DOHH2 (cell line): Measurements from ENCODE around the gene CACNG5.
A peak's percentile ranks its signal among the peaks of the same experiment; 100 is the strongest.

Experiments used
- H3F3A ChIP-seq: fragments of 200-600 bp; sonication (generic), shearing (Covaris generic); 2 replicates; pipeline ENCODE4 v1.6.0; 2016; ENCODE audit warnings: antibody characterized with exemption, mild to moderate bottlenecking; ENCODE audit not compliant: control insufficient read depth, insufficient read depth
- H3K27ac ChIP-seq: fragments of 200-600 bp; sonication (generic); 2 replicates; pipeline ENCODE4 v1.5.1; 2014; ENCODE audit warnings: low read depth, mild to moderate bottlenecking, low read length, moderate library complexity
- H3K27me3 ChIP-seq: fragments of 200-600 bp; sonication (generic); 2 replicates; pipeline ENCODE4 v1.6.1; 2014; ENCODE audit warnings: mild to moderate bottlenecking, low read length, mixed read lengths; ENCODE audit not compliant: control insufficient read depth
- H3K36me3 ChIP-seq: fragments of 200-600 bp; sonication (generic); 2 replicates; pipeline ENCODE4 v1.6.1; 2014; ENCODE audit warnings: mild to moderate bottlenecking, low read length, moderate library complexity, mixed read lengths; ENCODE audit not compliant: control insufficient read depth
- H3K4me1 ChIP-seq: fragments of 200-600 bp; sonication (generic); 2 replicates; pipeline ENCODE4 v1.6.1; 2014; ENCODE audit warnings: mild to moderate bottlenecking, low read length, mixed read lengths; ENCODE audit not compliant: control insufficient read depth
- H3K4me2 ChIP-seq: fragments of 200-600 bp; sonication (generic); 2 replicates; pipeline ENCODE4 v1.6.0; 2014; ENCODE audit warnings: mild to moderate bottlenecking, low read length, moderate library complexity
- H3K4me3 ChIP-seq: fragments of 200-600 bp; sonication (generic); 2 replicates; pipeline ENCODE4 v1.5.1; 2014; ENCODE audit warnings: mild to moderate bottlenecking, low read length, mixed read lengths
- H3K79me2 ChIP-seq: fragments of 200-600 bp; sonication (generic); 2 replicates; pipeline ENCODE4 v1.6.1; 2014; ENCODE audit warnings: mild to moderate bottlenecking, low read length, mixed read lengths; ENCODE audit not compliant: control insufficient read depth
- H3K9me2 ChIP-seq: fragments of 200-600 bp; sonication (generic); replicated peaks from 2 replicates; pipeline ENCODE4 v1.6.1; 2014; ENCODE audit warnings: mild to moderate bottlenecking, low read length, mixed read lengths; ENCODE audit not compliant: control insufficient read depth
- H3K9me3 ChIP-seq: fragments of 200-600 bp; sonication (generic); 2 replicates; pipeline ENCODE4 v1.6.1; 2014; ENCODE audit warnings: antibody characterized with exemption, low read length, mixed read lengths; ENCODE audit not compliant: control insufficient read depth, insufficient read depth
- H4K20me1 ChIP-seq: fragments of 200-600 bp; sonication (generic); 2 replicates; pipeline ENCODE4 v1.6.0; 2014; ENCODE audit warnings: low read depth, mild to moderate bottlenecking, antibody characterized with exemption, low read length, moderate library complexity; ENCODE audit not compliant: control insufficient read depth, insufficient read depth
- CTCF ChIP-seq: fragments of 200-600 bp; sonication (generic); IDR thresholded peaks from one replicate; pipeline ENCODE4 v1.5.1; 2014; ENCODE audit warnings: antibody characterized with exemption, mild to moderate bottlenecking, low read depth, low read length; ENCODE audit not compliant: poor library complexity, severe bottlenecking
- EZH2phosphoT487 ChIP-seq: fragments of 200-600 bp; sonication (generic); IDR thresholded peaks from 2 replicates; pipeline ENCODE4 v1.6.1; 2017; ENCODE audit warnings: borderline replicate concordance, mild to moderate bottlenecking, antibody characterized with exemption, low read length, moderate library complexity, mixed read lengths

The CACNG5 gene

GRCh38 chr17:66834919-66835454, at the start of gene CACNG5:
Gene CACNG5 (plus strand): TSS chr17:66835117. CDS start chr17:66877333, 42,216 bp downstream.
- peak within 1 kb of the TSS; percentile 66 for H3K4me3 ChIP-seq

GRCh38 chr17:66786107-66786506, 48.8 kb upstream of the CACNG5 start:
- Histone ChIP-seq H3K9me3 (no peaks in the 10 kb centered on the region), H3K4me2 (peak overlapping the region; percentile 61)

More at GRCh38 chr17:66834919-66835454, at the start of gene CACNG5:
- H3K4me2 ChIP-seq: peak within 1 kb of the TSS; percentile 76
- H3K27ac ChIP-seq: no peak within 1 kb of the TSS
- H3F3A ChIP-seq: no peaks in the 10 kb centered on the region
- peaks cover 32% of the 10 kb centered on the region for H3K27me3 ChIP-seq
- H3K36me3 ChIP-seq: no peaks in the 10 kb centered on the region
- H3K9me3 ChIP-seq: no peaks in the 10 kb centered on the region
- no peak for TF ChIP-seq EZH2phosphoT487
- TF ChIP-seq CTCF: no peak
- 0 out of 2 replicates have a peak, but pooled peaks cover 3% of the 10 kb centered on the region for H4K20me1 ChIP-seq
- no peaks in the 10 kb centered on the region for H3K9me2 ChIP-seq
- peaks cover 13% of the 10 kb centered on the region for H3K4me1 ChIP-seq
- no peaks in the 10 kb centered on the region for H3K79me2 ChIP-seq

GRCh38 chr17:66787914-66788313, 47.0 kb upstream of the CACNG5 start:
- TF ChIP-seq EZH2phosphoT487 (no peak), CTCF (no peak)
- no peaks in the 10 kb centered on the region for H3K79me2 ChIP-seq
- no peaks in the 10 kb centered on the region for H3K27me3 ChIP-seq
- 0 out of 2 replicates have a peak overlapping the region, but pooled peaks have one; percentile 0 for H3K27ac ChIP-seq
- H3K9me2 ChIP-seq: no peaks in the 10 kb centered on the region
- H3K4me2 ChIP-seq: no peak overlapping the region
- H4K20me1 ChIP-seq: no peaks in the 10 kb centered on the region
- H3K4me1 ChIP-seq: peaks cover 81% of the 10 kb centered on the region
- H3K36me3 ChIP-seq: peaks cover 7% of the 10 kb centered on the region
- no peak overlapping the region for H3K4me3 ChIP-seq
- H3F3A ChIP-seq: peaks cover 19% of the 10 kb centered on the region
- H3K9me3 ChIP-seq: no peaks in the 10 kb centered on the region

More at GRCh38 chr17:66786107-66786506, 48.8 kb upstream of the CACNG5 start:
- Histone ChIP-seq H3K27me3 (no peaks in the 10 kb centered on the region), H3K79me2 (no peaks in the 10 kb centered on the region), H3K27ac (peak overlapping the region; percentile 67), H4K20me1 (no peaks in the 10 kb centered on the region), H3K9me2 (no peaks in the 10 kb centered on the region), H3K36me3 (peaks cover 7% of the 10 kb centered on the region), H3K4me3 (peak overlapping the region; percentile 36), H3F3A (peaks cover 19% of the 10 kb centered on the region), H3K4me1 (peaks cover 82% of the 10 kb centered on the region)
- TF ChIP-seq EZH2phosphoT487 (no peak), CTCF (no peak)
